H9 (cell line): ENCODE results near the gene TUBGCP5. TPM values are rescaled to one million over a fixed set of nuclear protein-coding genes. Genes with fewer than 3 reads are reported as not detected.

Experiments
- DNase-seq: peaks from one replicate; pipeline ENCODE4 v3.0.0-alpha.2; 2017
- H2AFZ ChIP-seq: one replicate; pipeline ENCODE4 v1.6.1; 2013; ENCODE audit warnings: mild to moderate bottlenecking, low read length, control low read depth, moderate library complexity
- H2AK5ac ChIP-seq: 2 replicates; pipeline ENCODE4 v1.6.1; 2013; ENCODE audit warnings: low read length, control low read depth, mixed read lengths; ENCODE audit not compliant: insufficient read length
- H2BK120ac ChIP-seq: one replicate; pipeline ENCODE4 v1.6.1; 2013; ENCODE audit warnings: low read depth, mild to moderate bottlenecking, low read length, control low read depth, inconsistent platforms; ENCODE audit not compliant: poor library complexity, severe bottlenecking
- H2BK12ac ChIP-seq: 2 replicates; pipeline ENCODE4 v1.6.1; 2013; ENCODE audit warnings: low read length, control low read depth, mixed read lengths, low read depth; ENCODE audit not compliant: insufficient read length
- H2BK15ac ChIP-seq: 2 replicates; pipeline ENCODE4 v1.6.1; 2013; ENCODE audit warnings: low read depth, low read length, control low read depth
- H2BK20ac ChIP-seq: one replicate; pipeline ENCODE4 v1.6.1; 2013; ENCODE audit warnings: low read depth, mild to moderate bottlenecking, low read length, control low read depth, inconsistent platforms; ENCODE audit not compliant: poor library complexity, severe bottlenecking
- H2BK5ac ChIP-seq: 2 replicates; pipeline ENCODE4 v1.6.1; 2013; ENCODE audit warnings: low read length, control low read depth, mixed read lengths; ENCODE audit not compliant: insufficient read length
- H3K14ac ChIP-seq: 2 replicates; pipeline ENCODE4 v1.6.1; 2013; ENCODE audit warnings: low read length, control low read depth; ENCODE audit not compliant: insufficient read depth
- H3K18ac ChIP-seq: 2 replicates; pipeline ENCODE4 v1.6.1; 2013; ENCODE audit warnings: low read depth, mild to moderate bottlenecking, mixed read lengths, low read length, control low read depth; ENCODE audit not compliant: insufficient read length
- H3K23ac ChIP-seq: 2 replicates; pipeline ENCODE4 v1.6.1; 2013; ENCODE audit warnings: low read length, control low read depth, mixed read lengths, low read depth; ENCODE audit not compliant: insufficient read length
- H3K23me2 ChIP-seq: 2 replicates; pipeline ENCODE4 v1.6.1; 2013; ENCODE audit warnings: low read depth, mild to moderate bottlenecking, mixed read lengths, low read length, control low read depth; ENCODE audit not compliant: insufficient read length, poor library complexity, severe bottlenecking
- H3K27ac ChIP-seq: 2 replicates; pipeline ENCODE4 v1.5.1; 2013; ENCODE audit warnings: low read length, control low read depth, mixed read lengths, low read depth; ENCODE audit not compliant: insufficient read length
- H3K27me3 ChIP-seq: 2 replicates; pipeline ENCODE4 v1.6.1; 2013; ENCODE audit warnings: low read length, control low read depth, inconsistent platforms; ENCODE audit not compliant: insufficient read depth
- H3K4ac ChIP-seq: 2 replicates; pipeline ENCODE4 v1.6.1; 2013; ENCODE audit warnings: low read depth, mild to moderate bottlenecking, control low read depth, inconsistent platforms, low read length, moderate library complexity
- H3K4me1 ChIP-seq: 2 replicates; pipeline ENCODE4 v1.6.1; 2013; ENCODE audit warnings: low read length, control low read depth, inconsistent platforms; ENCODE audit not compliant: insufficient read depth
- H3K4me2 ChIP-seq: 2 replicates; pipeline ENCODE4 v1.6.1; 2013; ENCODE audit warnings: low read length, control low read depth, mixed read lengths; ENCODE audit not compliant: insufficient read length, insufficient read depth
- H3K56ac ChIP-seq: 2 replicates; pipeline ENCODE4 v1.6.1; 2013; ENCODE audit warnings: low read depth, mild to moderate bottlenecking, mixed read lengths, low read length, control low read depth; ENCODE audit not compliant: insufficient read length
- H3K79me1 ChIP-seq: 2 replicates; pipeline ENCODE4 v1.6.1; 2013; ENCODE audit warnings: low read depth, mild to moderate bottlenecking, moderate library complexity, low read length, control low read depth, inconsistent platforms; ENCODE audit not compliant: insufficient read depth, poor library complexity, severe bottlenecking
- H3K79me2 ChIP-seq: 2 replicates; pipeline ENCODE4 v1.6.1; 2013; ENCODE audit warnings: low read length, control low read depth, inconsistent platforms; ENCODE audit not compliant: insufficient read depth
- H3K9ac ChIP-seq: 2 replicates; pipeline ENCODE4 v1.6.1; 2013; ENCODE audit warnings: low read length, control low read depth, mixed read lengths; ENCODE audit not compliant: insufficient read length; ENCODE audit errors: extremely low read depth
- H3K9me3 ChIP-seq: one replicate; pipeline ENCODE4 v1.6.1; 2013; ENCODE audit warnings: low read depth, low read length, inconsistent platforms; ENCODE audit not compliant: control insufficient read depth
- H3T11ph ChIP-seq: one replicate; pipeline ENCODE4 v1.6.1; 2013; ENCODE audit warnings: mild to moderate bottlenecking, low read length, control low read depth, inconsistent platforms
- H4K20me1 ChIP-seq: one replicate; pipeline ENCODE4 v1.6.1; 2013; ENCODE audit not compliant: control insufficient read depth, insufficient read length, insufficient read depth
- H4K5ac ChIP-seq: 2 replicates; pipeline ENCODE4 v1.6.1; 2013; ENCODE audit warnings: low read depth, mild to moderate bottlenecking, mixed read lengths, low read length, control low read depth; ENCODE audit not compliant: insufficient read length
- H4K8ac ChIP-seq: replicated peaks from 2 replicates; pipeline ENCODE4 v1.6.1; 2013; ENCODE audit warnings: low read length, control low read depth, mixed read lengths, low read depth; ENCODE audit not compliant: insufficient read length
- H4K91ac ChIP-seq: 2 replicates; pipeline ENCODE4 v1.6.1; 2013; ENCODE audit warnings: low read depth, mild to moderate bottlenecking, moderate library complexity, mixed read lengths, low read length, control low read depth; ENCODE audit not compliant: insufficient read length
- H3K27ac Mint-ChIP-seq, 3 experiments: 2 replicates in 2 of 3; 3 replicates in 1 of 3; pipeline ENCODE4 v1.8.0; 2020 to 2021; ENCODE audit warnings: mixed read lengths in 3 of 3, mild to moderate bottlenecking in 1 of 3, moderate library complexity in 1 of 3
- H3K27me3 Mint-ChIP-seq: 2 replicates; pipeline ENCODE4 v1.8.0; 2021; ENCODE audit warnings: low read depth, mild to moderate bottlenecking, moderate library complexity, mixed read lengths
- H3K36me3 Mint-ChIP-seq, 3 experiments: 2 replicates in 2 of 3; 3 replicates in 1 of 3; pipeline ENCODE4 v1.8.0; 2020 to 2021; ENCODE audit warnings: low read depth in 3 of 3, mixed read lengths in 3 of 3; ENCODE audit not compliant: insufficient read depth in 1 of 3
- H3K4me1 Mint-ChIP-seq, 2 experiments: 2 replicates each; pipeline ENCODE4 v1.8.0; 2020; ENCODE audit warnings: mixed read lengths in 2 of 2
- H3K4me3 Mint-ChIP-seq, 2 experiments: 2 replicates in 1 of 2; 3 replicates in 1 of 2; pipeline ENCODE4 v1.8.0; 2020 to 2021; ENCODE audit warnings: mild to moderate bottlenecking in 2 of 2, mixed read lengths in 2 of 2, moderate library complexity in 1 of 2
- H3K9me3 Mint-ChIP-seq, 2 experiments: 2 replicates in 1 of 2; 3 replicates in 1 of 2; pipeline ENCODE4 v1.8.0; 2020; ENCODE audit warnings: mild to moderate bottlenecking in 2 of 2, mixed read lengths in 2 of 2, moderate library complexity in 1 of 2
- CTCF ChIP-seq: fragments of 200-600 bp; sonication (generic); conservative IDR thresholded peaks from 3 replicates; pipeline ENCODE4 v1.8.0; 2021; ENCODE audit warnings: antibody characterized with exemption, mild to moderate bottlenecking
- WGBS: extraction: QIAGEN DNeasy Blood & Tissue Kit; methylation state at CpG from one replicate; pipeline ENCODE4 v1.1.7; 2013; ENCODE audit warnings: missing lambda C conversion rate, low lambda C conversion rate, mixed read lengths; ENCODE audit not compliant: insufficient read length; ENCODE audit errors: extremely low coverage; 5-methylcytosine and 5-hydroxymethylcytosine counted together
- total RNA-seq: library from RNA; stranded (reverse); gene quantifications from 2 replicates; pipeline ENCODE4 v1.2.1, GENCODE V29; 2021

The TUBGCP5 gene
- total RNA-seq, 1 experiment from 2014 or later, result 15.3 TPM

- H4K8ac ChIP-seq, result no peak overlapping the region
- no peak overlapping the region for H3K27ac ChIP-seq
- H3K23ac ChIP-seq, result no peak overlapping the region
- no peak overlapping the region for H2BK120ac ChIP-seq
- no peak overlapping the region for H2BK15ac ChIP-seq
- DNase-seq, result no peak
- Mint-ChIP-seq H3K9me3 (peaks cover 48 to 57% of the 10 kb centered on the region in 2 experiments), H3K4me3 (no peak overlapping the region), H3K36me3 (0 out of 7 replicates have a peak, but pooled peaks cover 0 to 1% (median 0%) of the 10 kb centered on the region in 3 experiments), H3K27me3 (peaks cover 1% of the 10 kb centered on the region), H3K4me1 (no peaks in the 10 kb centered on the region), H3K27ac (no peak overlapping the region)
- H2AFZ ChIP-seq, result no peak overlapping the region
- H3K9me3 ChIP-seq, result peaks cover 6% of the 10 kb centered on the region
- H3K27me3 ChIP-seq, result no peaks in the 10 kb centered on the region
- no peak overlapping the region for H3K9ac ChIP-seq
- H4K91ac ChIP-seq, result no peak overlapping the region
- no peak overlapping the region for H2AK5ac ChIP-seq
- H3K14ac ChIP-seq, result no peak overlapping the region
- no peak overlapping the region for H3K4ac ChIP-seq
- H2BK20ac ChIP-seq, result no peak overlapping the region
- WGBS, result no CpG with 5 or more reads among the region's 7 CpGs
- H3K79me1 ChIP-seq, result no peaks in the 10 kb centered on the region
- no peaks in the 10 kb centered on the region for H3K79me2 ChIP-seq
- H3K4me2 ChIP-seq, result no peak overlapping the region
- H2BK5ac ChIP-seq, result no peak overlapping the region
- H2BK12ac ChIP-seq, result no peak overlapping the region
- H3K4me1 ChIP-seq, result no peaks in the 10 kb centered on the region
- no peaks in the 10 kb centered on the region for H3K23me2 ChIP-seq
- no peak overlapping the region for H4K5ac ChIP-seq
- no peak overlapping the region for H3T11ph ChIP-seq
- no peak overlapping the region for H3K56ac ChIP-seq
- H3K18ac ChIP-seq, result no peak overlapping the region
- TF ChIP-seq CTCF, result no peak
- H4K20me1 ChIP-seq, result no peaks in the 10 kb centered on the region
Measured at GRCh38 chr15:23079766-23080165, 40.4 kb upstream of the TUBGCP5 start.
